CD14-positive monocyte (primary cell): ENCODE results near the gene NAA25. TPM values are rescaled to one million over a fixed set of nuclear protein-coding genes. Genes with fewer than 3 reads are reported as not detected.

ENCODE experiments used
- DNase-seq, 3 donors: peaks; one replicate each; pipeline ENCODE4 v3.0.0-alpha.2; 2011 to 2022
- H2AFZ ChIP-seq: 2 replicates; pipeline ENCODE4 v1.6.0; 2012; ENCODE audit warnings: mild to moderate bottlenecking, low read depth, low read length, inconsistent platforms; ENCODE audit not compliant: insufficient read depth, poor library complexity, severe bottlenecking
- H3K27ac ChIP-seq, 2 donors: 1 replicate in 1 of 2; 2 replicates in 1 of 2; pipeline ENCODE4 v1.5.1; 2012 to 2013; ENCODE audit warnings: low read length in 2 of 2, control low read depth in 1 of 2, inconsistent platforms in 1 of 2, low read depth in 1 of 2, mild to moderate bottlenecking in 1 of 2
- H3K27me3 ChIP-seq, 2 donors: one replicate each; pipeline versions ENCODE4 v1.6.0 to v1.6.1; 2011 to 2013; ENCODE audit warnings: low read length in 2 of 2; ENCODE audit not compliant: control insufficient read depth in 2 of 2, insufficient read depth in 2 of 2
- H3K36me3 ChIP-seq, 2 donors: replicated peaks in 1 of 2; 1 replicate in 1 of 2; 2 replicates in 1 of 2; pipeline versions ENCODE4 v1.5.1 to v1.6.1; 2012 to 2013; ENCODE audit warnings: low read length in 2 of 2, control low read depth in 1 of 2, inconsistent platforms in 1 of 2, mild to moderate bottlenecking in 1 of 2; ENCODE audit not compliant: insufficient read depth in 2 of 2, control insufficient read depth in 1 of 2
- H3K4me1 ChIP-seq, 2 donors: 1 replicate in 1 of 2; 2 replicates in 1 of 2; pipeline versions ENCODE4 v1.5.1 to v1.6.1; 2012 to 2013; ENCODE audit warnings: low read length in 2 of 2, control low read depth in 1 of 2, inconsistent platforms in 1 of 2, mild to moderate bottlenecking in 1 of 2, moderate library complexity in 1 of 2; ENCODE audit not compliant: insufficient read depth in 2 of 2, control insufficient read depth in 1 of 2
- H3K4me2 ChIP-seq: replicated peaks from 2 replicates; pipeline ENCODE3; 2012; ENCODE audit warnings: low read length, moderate library complexity, mild to moderate bottlenecking; ENCODE audit not compliant: poor library complexity, severe bottlenecking; ENCODE audit errors: extremely low read depth
- H3K4me3 ChIP-seq, 3 experiments: fragments of 200-600 bp in 1 of 3; sonication (generic) in 1 of 3; replicated peaks in 1 of 3; 1 replicate in 2 of 3; 2 replicates in 1 of 3; pipeline ENCODE4 v1.5.1; 2011 to 2013; ENCODE audit warnings: low read length in 3 of 3, mild to moderate bottlenecking in 3 of 3, control low read depth in 2 of 3, low read depth in 2 of 3, inconsistent platforms in 1 of 3, moderate library complexity in 1 of 3
- H3K79me2 ChIP-seq: 2 replicates; pipeline ENCODE4 v1.6.0; 2012; ENCODE audit warnings: mild to moderate bottlenecking, control low read depth, inconsistent platforms, low read length, moderate library complexity; ENCODE audit not compliant: insufficient read depth
- H3K9ac ChIP-seq: 2 replicates; pipeline ENCODE4 v1.6.0; 2017; ENCODE audit warnings: low read length, mild to moderate bottlenecking; ENCODE audit not compliant: insufficient read depth, poor library complexity, severe bottlenecking
- H3K9me3 ChIP-seq, 2 donors: replicated peaks in 1 of 2; 1 replicate in 1 of 2; 2 replicates in 1 of 2; pipeline versions ENCODE4 v1.5.1 to v1.6.1; 2012 to 2013; ENCODE audit warnings: low read length in 2 of 2, control low read depth in 1 of 2; ENCODE audit not compliant: control insufficient read depth in 1 of 2, insufficient read depth in 1 of 2
- H4K20me1 ChIP-seq: 2 replicates; pipeline ENCODE4 v1.6.0; 2012; ENCODE audit warnings: mild to moderate bottlenecking, low read length, control low read depth, moderate library complexity; ENCODE audit not compliant: insufficient read depth
- H3K27ac Mint-ChIP-seq, 7 donors: one replicate each; pipeline ENCODE4 v1.8.0; 2020; ENCODE audit warnings: mild to moderate bottlenecking in 7 of 7, mixed read lengths in 7 of 7, moderate library complexity in 6 of 7, inconsistent platforms in 2 of 7
- H3K27me3 Mint-ChIP-seq, 3 donors: one replicate each; pipeline ENCODE4 v1.8.0; 2021 to 2022; ENCODE audit warnings: low read depth in 3 of 3, mild to moderate bottlenecking in 3 of 3, mixed read lengths in 3 of 3, moderate library complexity in 3 of 3, inconsistent platforms in 1 of 3
- H3K36me3 Mint-ChIP-seq, 2 donors: one replicate each; pipeline ENCODE4 v1.8.0; 2020; ENCODE audit warnings: mixed read lengths in 2 of 2, inconsistent platforms in 1 of 2, mild to moderate bottlenecking in 1 of 2
- H3K4me1 Mint-ChIP-seq: one replicate; pipeline ENCODE4 v1.8.0; 2020; ENCODE audit warnings: mild to moderate bottlenecking, mixed read lengths
- H3K4me3 Mint-ChIP-seq, 2 donors: one replicate each; pipeline ENCODE4 v1.8.0; 2020; ENCODE audit warnings: mild to moderate bottlenecking in 2 of 2, mixed read lengths in 2 of 2, moderate library complexity in 1 of 2
- H3K9me3 Mint-ChIP-seq, 7 donors: one replicate each; pipeline ENCODE4 v1.8.0; 2020 to 2022; ENCODE audit warnings: mixed read lengths in 7 of 7, mild to moderate bottlenecking in 6 of 7, moderate library complexity in 6 of 7, inconsistent platforms in 2 of 7
- WGBS: methylation state at CpG from one replicate; pipeline ENCODE4 v1.1.5; 2013; ENCODE audit warnings: missing lambda C conversion rate; ENCODE audit not compliant: insufficient coverage; 5-methylcytosine and 5-hydroxymethylcytosine counted together
- intact Hi-C, 2 donors: fragments of 100-400 bp; cut with micrococcal nuclease; formaldehyde crosslinking; loops; one replicate each; pipeline versions ENCODE4 v1.15.0 to v1.15.1; 2023
- polyA plus RNA-seq, 3 donors: library from polyadenylated mRNA; depleted of rRNA in 1 of 3; unstranded in 2 of 3; stranded (reverse) in 1 of 3; fragments of 300-500 nt in 2 of 3; fragments of >200 nt in 1 of 3; fragmentation: Illumina TruSeq in 2 of 3; gene quantifications; 1 replicate in 2 of 3; 2 replicates in 1 of 3; pipeline ENCODE4 v1.2.3, GENCODE V29; 2012 to 2021
- TF ChIP-seq, protein P1 (sequence below): fragments of 200-600 bp; IDR thresholded peaks from one replicate; pipeline ENCODE4 v1.8.0; 2022; ENCODE audit warnings: antibody characterized with exemption, mild to moderate bottlenecking

Gene NAA25
- polyA plus RNA-seq, 3 donors = 4.3 to 7.9 (median 7.3) TPM

DNA sequence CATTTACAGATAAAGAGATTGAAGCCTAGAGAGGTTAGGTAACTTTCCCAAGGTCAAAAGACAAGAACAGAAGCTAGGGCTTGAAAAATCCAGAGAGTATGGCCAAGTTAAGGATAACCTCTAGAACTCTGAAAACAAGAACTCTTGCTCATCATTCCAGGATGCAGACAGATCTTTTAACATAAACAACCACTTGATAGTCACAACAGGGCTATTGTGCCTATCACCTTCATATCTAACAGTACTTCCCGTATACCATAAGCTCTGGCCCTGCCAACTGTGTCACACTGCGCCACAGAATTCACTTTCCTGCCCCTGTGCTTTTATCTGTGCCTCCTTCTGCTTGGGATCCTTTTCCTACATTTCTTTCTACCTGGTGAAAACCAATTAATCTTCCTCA, 77.1 kb downstream of the NAA25 start:
- no peak overlapping the region for H3K4me2 ChIP-seq
- no peaks in the 10 kb centered on the region for H3K27me3 ChIP-seq
- 92% methylated on average over 2 of the region's 2 CpGs for WGBS
- intact Hi-C loops = no loop called here
- Mint-ChIP-seq H3K36me3 (peaks cover 56 to 84% of the 10 kb centered on the region in 2 donors), H3K27ac (peak overlapping the region in 3 of 7 donors; percentile 17 to 46 (median 18)), H3K4me1 (peaks cover 11% of the 10 kb centered on the region), H3K9me3 (peaks cover 0 to 2% (median 0%) of the 10 kb centered on the region in 7 donors), H3K4me3 (no peak overlapping the region), H3K27me3 (no peaks in the 10 kb centered on the region)
- TF ChIP-seq, protein P1, sequence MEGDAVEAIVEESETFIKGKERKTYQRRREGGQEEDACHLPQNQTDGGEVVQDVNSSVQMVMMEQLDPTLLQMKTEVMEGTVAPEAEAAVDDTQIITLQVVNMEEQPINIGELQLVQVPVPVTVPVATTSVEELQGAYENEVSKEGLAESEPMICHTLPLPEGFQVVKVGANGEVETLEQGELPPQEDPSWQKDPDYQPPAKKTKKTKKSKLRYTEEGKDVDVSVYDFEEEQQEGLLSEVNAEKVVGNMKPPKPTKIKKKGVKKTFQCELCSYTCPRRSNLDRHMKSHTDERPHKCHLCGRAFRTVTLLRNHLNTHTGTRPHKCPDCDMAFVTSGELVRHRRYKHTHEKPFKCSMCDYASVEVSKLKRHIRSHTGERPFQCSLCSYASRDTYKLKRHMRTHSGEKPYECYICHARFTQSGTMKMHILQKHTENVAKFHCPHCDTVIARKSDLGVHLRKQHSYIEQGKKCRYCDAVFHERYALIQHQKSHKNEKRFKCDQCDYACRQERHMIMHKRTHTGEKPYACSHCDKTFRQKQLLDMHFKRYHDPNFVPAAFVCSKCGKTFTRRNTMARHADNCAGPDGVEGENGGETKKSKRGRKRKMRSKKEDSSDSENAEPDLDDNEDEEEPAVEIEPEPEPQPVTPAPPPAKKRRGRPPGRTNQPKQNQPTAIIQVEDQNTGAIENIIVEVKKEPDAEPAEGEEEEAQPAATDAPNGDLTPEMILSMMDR = no peak
- no peak for DNase-seq
- H3K4me1 ChIP-seq = peaks cover 10 to 11% of the 10 kb centered on the region in 2 donors
- no peaks in the 10 kb centered on the region for H3K9me3 ChIP-seq
- peaks cover 9% of the 10 kb centered on the region for H3K79me2 ChIP-seq
- peaks cover 4% of the 10 kb centered on the region for H4K20me1 ChIP-seq
- H3K36me3 ChIP-seq = peaks cover 47 to 76% of the 10 kb centered on the region in 2 donors
- H3K9ac ChIP-seq = no peak overlapping the region
- H3K27ac ChIP-seq = no peak overlapping the region
- no peak overlapping the region for H2AFZ ChIP-seq
- H3K4me3 ChIP-seq = no peak overlapping the region

DNA sequence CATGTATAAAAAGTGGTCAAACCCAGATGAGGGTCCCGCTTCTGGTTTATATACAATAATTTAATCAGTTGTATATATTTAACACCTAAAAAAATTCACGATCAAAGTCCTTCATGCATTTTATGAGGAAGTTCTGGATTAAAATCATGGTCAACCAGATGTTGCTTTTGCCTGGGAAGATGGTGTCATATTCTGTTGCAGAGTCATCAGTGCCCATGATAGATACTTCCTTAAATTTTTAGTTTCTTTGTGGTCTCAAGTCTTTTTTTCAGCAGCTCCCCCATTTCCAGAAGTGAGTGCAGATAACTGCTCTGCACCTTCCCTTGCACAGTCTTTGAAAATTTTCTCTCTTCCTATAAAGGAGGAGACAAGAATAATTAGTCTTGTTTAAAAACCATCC, 79.3 kb downstream of the NAA25 start:
- WGBS = no CpG with 5 or more reads among the region's 2 CpGs
- H3K4me1 Mint-ChIP-seq = peaks cover 19% of the 10 kb centered on the region

More for the DNA sequence above, 79.3 kb downstream of the NAA25 start:
- Histone ChIP-seq H3K4me2 (no peak overlapping the region), H3K4me1 (peaks cover 10 to 11% of the 10 kb centered on the region in 2 donors), H3K9ac (no peak overlapping the region), H3K79me2 (peaks cover 14% of the 10 kb centered on the region), H3K27ac (peak overlapping the region in 1 of 2 donors; percentile 52), H3K36me3 (peaks cover 36 to 74% of the 10 kb centered on the region in 2 donors), H2AFZ (no peak overlapping the region), H3K4me3 (no peak overlapping the region), H3K27me3 (no peaks in the 10 kb centered on the region), H3K9me3 (no peaks in the 10 kb centered on the region), H4K20me1 (peaks cover 24% of the 10 kb centered on the region)
- Mint-ChIP-seq H3K27me3 (no peaks in the 10 kb centered on the region), H3K27ac (peak overlapping the region in 4 of 7 donors; percentile 44 to 80 (median 54)), H3K36me3 (peaks cover 47 to 79% of the 10 kb centered on the region in 2 donors), H3K4me3 (no peak overlapping the region), H3K9me3 (no peaks in the 10 kb centered on the region)
- intact Hi-C loops = no loop called here
- peak; percentile 38 to 61 (median 49) for DNase-seq
- TF ChIP-seq, protein P1 = no peak
